HG03175 (cell line): Measurements from ENCODE around the gene GRK3.

Experiments
- ATAC-seq: cut with Tn5 transposase; IDR thresholded peaks from one replicate; pipeline ENCODE4 v1.9.1; 2021; ENCODE audit warnings: mild to moderate bottlenecking, moderate library complexity; ENCODE audit not compliant: unreplicated experiment

The GRK3 gene

DNA sequence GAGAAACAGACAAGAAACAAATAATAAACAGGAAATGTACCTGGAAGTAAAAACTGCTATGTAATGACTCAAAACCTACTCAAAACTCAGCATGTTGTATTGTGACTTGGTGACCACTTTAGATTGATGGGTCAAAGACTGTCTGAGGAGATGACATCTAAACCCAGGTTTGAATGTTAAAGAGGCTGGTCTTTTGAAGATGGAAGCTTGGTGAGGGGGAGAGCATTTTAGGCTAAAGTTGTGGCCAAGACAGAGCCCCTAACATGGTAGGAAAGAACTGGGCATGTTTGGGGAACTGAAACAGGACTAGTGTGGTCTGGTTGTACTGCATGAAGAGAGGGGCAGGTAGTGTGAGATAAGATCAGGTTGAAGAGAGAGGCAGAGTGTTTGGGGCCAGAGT, 92.2 kb downstream of the GRK3 start:
- peak; percentile 88 for ATAC-seq

- no peak for ATAC-seq
Observed at GRCh38 chr22:25658633-25659032, 94.2 kb downstream of the GRK3 start.

DNA sequence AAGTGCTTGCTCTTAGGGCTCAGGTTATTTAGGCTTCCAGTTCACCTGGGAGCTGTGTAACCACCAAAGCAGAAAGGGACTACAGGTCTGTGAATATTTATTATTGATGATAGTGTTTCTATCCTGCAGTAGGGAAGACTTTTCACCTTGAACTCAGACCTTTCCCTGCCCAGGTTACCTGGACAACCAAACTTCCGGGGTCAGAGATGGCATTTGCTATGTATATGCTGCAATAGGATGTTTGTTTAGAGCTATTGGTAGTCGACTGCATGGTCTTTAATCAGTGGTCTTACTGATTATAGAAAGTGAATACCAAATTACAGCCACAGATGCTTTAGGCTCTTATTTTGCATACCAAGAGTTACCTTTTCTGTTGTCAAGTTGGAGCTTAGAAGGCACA, 94.9 kb downstream of the GRK3 start:
- no peak for ATAC-seq

- no peak for ATAC-seq
Observed at GRCh38 chr22:25660336-25660735, 95.9 kb downstream of the GRK3 start.

GRCh38 chr22:25661073-25661472, 96.6 kb downstream of the GRK3 start:
- no peak for ATAC-seq

- ATAC-seq, result no peak
Observed at GRCh38 chr22:25663654-25664053, 99.2 kb downstream of the GRK3 start.

DNA sequence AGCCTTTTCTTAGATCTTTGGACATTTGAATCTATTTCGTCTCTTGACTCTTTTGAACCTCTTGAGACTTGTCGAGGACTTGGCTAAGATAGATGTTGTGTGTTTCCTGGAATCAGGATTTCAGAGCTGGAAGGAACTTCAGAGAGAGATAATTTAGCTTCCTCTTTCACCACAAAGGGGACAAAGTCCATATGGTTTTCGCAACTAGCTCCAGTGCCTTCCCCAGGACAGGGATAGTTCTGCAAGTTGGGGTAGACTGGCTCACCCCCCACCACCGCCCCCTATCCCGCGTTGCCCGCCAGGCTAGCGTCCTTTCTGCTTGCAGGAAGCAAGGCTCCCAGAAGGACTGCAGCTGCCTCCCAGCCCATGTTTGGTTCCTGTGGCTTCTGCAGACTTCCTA, 101.8 kb downstream of the GRK3 start:
- ATAC-seq, result no peak

DNA sequence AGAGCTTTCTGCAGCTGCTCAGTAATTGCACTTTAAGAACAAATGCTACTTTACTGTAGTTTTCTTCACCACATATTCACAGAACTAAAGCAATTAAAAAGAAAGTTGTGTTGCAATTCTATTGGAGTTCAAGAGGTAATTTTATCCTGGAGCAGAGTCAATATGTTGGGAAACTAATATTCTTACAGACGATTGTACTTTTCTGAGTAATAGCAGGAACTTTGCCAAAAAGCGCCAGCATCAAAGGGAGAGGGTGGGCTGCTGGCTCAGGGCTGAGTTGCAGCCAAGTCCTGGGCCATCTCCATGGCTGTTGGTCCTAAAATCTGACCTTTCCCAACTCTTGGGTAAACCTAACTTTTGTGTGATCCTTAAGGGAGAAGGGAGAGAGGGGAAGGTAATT, 104.0 kb downstream of the GRK3 start:
- no peak for ATAC-seq

- no peak for ATAC-seq
Observed at GRCh38 chr22:25669253-25670069, 105.0 kb downstream of the GRK3 start.

GRCh38 chr22:25670070-25670461, 105.6 kb downstream of the GRK3 start:
- no peak for ATAC-seq

- ATAC-seq, result no peak
Observed at GRCh38 chr22:25672289-25673084, 108.0 kb downstream of the GRK3 start.

DNA sequence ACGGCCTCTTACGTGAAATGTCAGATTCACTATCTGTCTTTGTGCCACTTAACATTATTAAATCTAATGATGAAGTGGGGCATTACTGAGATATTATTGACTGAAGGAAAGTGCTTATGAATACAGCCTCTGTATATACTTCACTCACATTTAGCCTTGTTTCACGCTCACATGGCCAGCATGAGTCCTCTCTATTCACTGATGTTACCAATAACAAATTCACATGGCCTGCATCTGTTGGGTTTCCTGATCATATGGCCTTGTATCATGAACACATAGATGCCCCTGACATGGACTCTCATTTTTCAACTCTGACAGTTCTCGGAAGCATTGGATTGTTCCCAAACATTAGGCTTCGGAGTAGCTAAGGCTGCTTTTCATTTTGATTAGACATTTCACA, 109.2 kb downstream of the GRK3 start:
- no peak for ATAC-seq

DNA sequence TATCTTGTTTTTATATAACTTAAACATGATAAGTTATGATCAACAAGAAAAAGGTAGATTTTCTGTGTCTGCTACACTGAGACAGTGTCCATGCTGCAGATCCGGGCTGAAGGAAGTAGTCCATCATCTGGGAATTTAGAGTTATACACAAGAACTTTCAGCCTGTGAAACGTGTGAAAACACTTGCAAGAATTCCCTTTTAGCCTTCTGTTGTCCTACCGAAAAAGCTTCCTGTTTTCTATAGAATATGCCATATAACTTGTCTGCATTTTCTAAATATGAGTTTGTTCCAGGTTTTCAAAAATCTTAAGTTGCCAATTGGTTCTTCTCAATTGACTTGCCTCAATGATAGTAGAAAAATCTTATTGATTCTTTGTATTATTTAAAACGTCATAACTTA, 113.2 kb downstream of the GRK3 start:
- no peak for ATAC-seq

GRCh38 chr22:25680051-25680450, 115.6 kb downstream of the GRK3 start:
- no peak for ATAC-seq

- no peak for ATAC-seq
Observed at GRCh38 chr22:25680956-25681355, 116.5 kb downstream of the GRK3 start.

GRCh38 chr22:25682109-25682508, 117.6 kb downstream of the GRK3 start:
- no peak for ATAC-seq

- no peak for ATAC-seq
Observed at GRCh38 chr22:25688627-25689026, 124.2 kb downstream of the GRK3 start.

- ATAC-seq, result no peak
Observed at GRCh38 chr22:25689631-25690030, 125.2 kb downstream of the GRK3 start.

DNA sequence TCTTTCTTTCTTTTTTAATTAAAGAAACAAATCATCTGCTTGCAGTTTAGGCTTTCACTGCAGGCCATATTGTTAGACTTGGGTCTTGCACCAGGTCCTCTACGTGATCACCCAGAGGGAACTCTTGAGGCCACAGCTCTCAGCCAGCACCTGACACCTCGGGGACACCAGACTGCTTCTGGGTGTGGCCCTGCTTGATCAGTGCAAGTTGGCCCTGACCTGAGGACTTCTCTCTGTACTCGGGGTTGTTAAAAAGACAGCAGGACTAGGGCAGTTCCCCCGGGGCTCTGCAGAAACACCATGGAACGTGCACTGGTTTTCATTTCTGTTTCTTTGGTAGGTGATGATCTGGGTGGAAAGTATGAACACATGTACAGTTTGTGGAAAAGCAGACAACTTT, 126.3 kb downstream of the GRK3 start:
- no peak for ATAC-seq

DNA sequence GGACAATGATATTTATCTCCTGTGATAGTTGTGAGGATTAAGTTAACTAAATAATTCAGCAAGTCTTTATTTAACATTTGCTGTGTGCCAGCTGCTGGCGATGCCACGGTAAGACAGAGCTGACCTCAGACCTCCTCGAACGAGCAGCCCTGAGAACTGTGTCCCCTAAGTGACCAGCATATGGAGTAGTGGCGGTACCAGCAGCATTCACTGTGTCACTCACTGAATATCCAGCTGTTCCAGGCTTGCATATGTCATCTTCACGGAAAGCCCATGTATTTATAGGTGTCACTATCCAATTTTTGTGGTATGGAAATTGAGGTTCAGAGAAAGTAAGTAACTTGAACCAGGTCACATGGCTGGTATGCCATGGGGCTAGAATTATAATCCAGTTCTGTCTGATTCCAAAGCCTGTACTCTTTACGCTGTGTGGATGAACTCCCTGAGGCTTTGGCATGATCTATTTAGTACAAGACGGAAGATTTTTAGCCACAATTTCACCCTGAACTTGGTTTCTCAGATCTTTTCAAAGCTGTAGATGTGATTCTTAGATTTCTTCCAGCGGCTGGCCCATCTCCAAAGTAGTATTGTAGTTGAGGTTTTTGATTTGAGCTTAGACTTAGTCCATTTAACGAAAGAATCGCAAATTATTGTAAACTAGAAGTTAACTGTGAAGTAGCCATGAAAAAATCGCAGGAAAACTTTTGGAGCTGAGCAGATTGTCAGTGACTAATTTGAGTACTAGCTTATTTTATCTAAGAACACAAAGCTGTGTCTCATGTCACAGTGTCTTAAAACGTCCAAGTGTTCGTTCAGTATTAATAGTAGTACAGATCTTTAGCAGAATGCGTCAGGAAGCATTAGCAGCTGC, 128.2 kb downstream of the GRK3 start:
- no peak for ATAC-seq

- no peak for ATAC-seq
Observed at GRCh38 chr22:25693268-25693565, 128.7 kb downstream of the GRK3 start.
